ENCODE data around the gene SACM1L.

DNA sequence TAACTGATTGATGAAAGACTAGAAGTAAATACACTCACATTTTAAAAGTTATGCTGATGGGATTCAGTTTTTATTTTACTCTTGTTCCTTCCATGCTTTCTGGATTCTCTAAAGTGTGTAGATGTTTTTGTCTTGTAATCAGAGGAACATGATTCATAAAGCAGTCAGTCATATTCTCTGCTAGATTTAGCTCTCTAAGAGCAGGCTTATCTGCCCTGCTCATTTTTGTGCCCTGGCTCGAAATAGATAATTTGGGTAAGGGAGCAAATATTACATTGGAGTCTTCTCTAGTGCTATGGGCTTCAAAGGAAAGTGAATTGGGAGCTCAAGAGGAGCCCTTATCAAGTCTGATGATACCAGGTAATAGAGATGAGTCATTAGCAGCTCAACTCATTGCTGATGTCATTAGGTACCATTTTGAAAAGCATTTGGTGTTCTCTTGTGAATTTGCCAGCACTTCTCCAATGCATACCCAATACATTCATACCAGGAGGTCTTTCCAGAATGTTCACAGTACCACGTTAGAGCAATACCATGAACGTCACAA, 27.7 kb downstream of the SACM1L start:
- TF ChIP-seq, protein P1, sequence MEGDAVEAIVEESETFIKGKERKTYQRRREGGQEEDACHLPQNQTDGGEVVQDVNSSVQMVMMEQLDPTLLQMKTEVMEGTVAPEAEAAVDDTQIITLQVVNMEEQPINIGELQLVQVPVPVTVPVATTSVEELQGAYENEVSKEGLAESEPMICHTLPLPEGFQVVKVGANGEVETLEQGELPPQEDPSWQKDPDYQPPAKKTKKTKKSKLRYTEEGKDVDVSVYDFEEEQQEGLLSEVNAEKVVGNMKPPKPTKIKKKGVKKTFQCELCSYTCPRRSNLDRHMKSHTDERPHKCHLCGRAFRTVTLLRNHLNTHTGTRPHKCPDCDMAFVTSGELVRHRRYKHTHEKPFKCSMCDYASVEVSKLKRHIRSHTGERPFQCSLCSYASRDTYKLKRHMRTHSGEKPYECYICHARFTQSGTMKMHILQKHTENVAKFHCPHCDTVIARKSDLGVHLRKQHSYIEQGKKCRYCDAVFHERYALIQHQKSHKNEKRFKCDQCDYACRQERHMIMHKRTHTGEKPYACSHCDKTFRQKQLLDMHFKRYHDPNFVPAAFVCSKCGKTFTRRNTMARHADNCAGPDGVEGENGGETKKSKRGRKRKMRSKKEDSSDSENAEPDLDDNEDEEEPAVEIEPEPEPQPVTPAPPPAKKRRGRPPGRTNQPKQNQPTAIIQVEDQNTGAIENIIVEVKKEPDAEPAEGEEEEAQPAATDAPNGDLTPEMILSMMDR (conservative IDR thresholded peaks at IDR 0.05 in 1 of 2, IDR thresholded peaks at IDR 0.05 in 1 of 2; ENCODE audit: extremely low read depth in 1 of 2, insufficient read depth in 1 of 2, low read depth in 1 of 2, low read length in 2 of 2) = no peak
- no peak for TF ChIP-seq EZH2 (IDR thresholded peaks at IDR 0.05; ENCODE audit: borderline replicate concordance, low read length)

All from mammary epithelial cell (primary cell).